ENCODE data around the gene DHRSX. TPM values are rescaled to one million over a fixed set of nuclear protein-coding genes. Genes with fewer than 3 reads are reported as not detected.
"Not testable (repeated sequence)": the region's sequence is repeated elsewhere in the genome, so short reads cannot be mapped to it uniquely, and the experiment has no call there.

The DHRSX gene
- total RNA-seq, 1 donor from 2014 or later = 30.4 TPM

- Mint-ChIP-seq H3K4me1 (ENCODE audit: low read depth, unreplicated experiment) (peaks cover 5% of the 10 kb centered on the region), H3K27ac (ENCODE audit: unreplicated experiment) (no peak overlapping the region), H3K36me3 (ENCODE audit: low read depth, unreplicated experiment) (peaks cover 11% of the 10 kb centered on the region), H3K27me3 (ENCODE audit: low read depth, unreplicated experiment) (no peaks in the 10 kb centered on the region), H3K9me3 (ENCODE audit: unreplicated experiment) (peaks cover 6% of the 10 kb centered on the region), H3K4me3 (ENCODE audit: unreplicated experiment) (no peak overlapping the region)
- no peak overlapping the region for H3K4me2 ChIP-seq (ENCODE audit: low read length)
- H3K27ac ChIP-seq (ENCODE audit: low read depth, low read length) = no peak overlapping the region
- no peaks in the 10 kb centered on the region for H3K27me3 ChIP-seq (ENCODE audit: insufficient read depth, low read length)
- no peaks in the 10 kb centered on the region for H3K79me2 ChIP-seq (ENCODE audit: insufficient read depth, low read length)
- DNase-seq (ENCODE audit: low read depth) (no peak), FAIRE-seq (no peak)
- no peaks in the 10 kb centered on the region for H3K4me1 ChIP-seq (ENCODE audit: insufficient read depth, low read length)
- no peak overlapping the region for H3K9ac ChIP-seq (ENCODE audit: low read length)
- H3K36me3 ChIP-seq (ENCODE audit: insufficient read depth, low read length) = no peaks in the 10 kb centered on the region
- H4K20me1 ChIP-seq (ENCODE audit: insufficient read depth, low read length) = peaks cover 12% of the 10 kb centered on the region
- no peaks in the 10 kb centered on the region for H3K9me3 ChIP-seq (ENCODE audit: insufficient read depth, low read depth, low read length)
- no peak overlapping the region for H3K4me3 ChIP-seq (ENCODE audit: insufficient read depth, low read depth, low read length)
- H2AFZ ChIP-seq (ENCODE audit: low read depth, low read length) = no peak overlapping the region
- TF ChIP-seq EZH2 (IDR thresholded peaks at IDR 0.05; ENCODE audit: insufficient read depth, low read length) (no peak), CTCF (IDR thresholded peaks at IDR 0.05; ENCODE audit: insufficient read depth, low read depth, low read length) (no peak)
These were observed 234.1 kb downstream of the DHRSX start for GRCh38 chrX:2266445-2267349.

- H3K36me3 ChIP-seq (ENCODE audit: insufficient read depth, low read length); H3K9ac ChIP-seq (ENCODE audit: low read length); FAIRE-seq; H3K4me1 ChIP-seq (ENCODE audit: insufficient read depth, low read length); H3K4me3 Mint-ChIP-seq (ENCODE audit: unreplicated experiment); H3K27ac ChIP-seq (ENCODE audit: low read depth, low read length); H3K27ac Mint-ChIP-seq (ENCODE audit: unreplicated experiment); H2AFZ ChIP-seq (ENCODE audit: low read depth, low read length); H3K4me2 ChIP-seq (ENCODE audit: low read length); H3K4me1 Mint-ChIP-seq (ENCODE audit: low read depth, unreplicated experiment); H3K27me3 Mint-ChIP-seq (ENCODE audit: low read depth, unreplicated experiment); H3K79me2 ChIP-seq (ENCODE audit: insufficient read depth, low read length); H3K27me3 ChIP-seq (ENCODE audit: insufficient read depth, low read length); H3K9me3 ChIP-seq (ENCODE audit: insufficient read depth, low read depth, low read length); H3K4me3 ChIP-seq (ENCODE audit: insufficient read depth, low read depth, low read length); DNase-seq (ENCODE audit: low read depth); H3K9me3 Mint-ChIP-seq (ENCODE audit: unreplicated experiment): not testable (repeated sequence)
- H4K20me1 ChIP-seq (ENCODE audit: insufficient read depth, low read length) = peaks cover 12% of the 10 kb centered on the region
- H3K36me3 Mint-ChIP-seq (ENCODE audit: low read depth, unreplicated experiment) = peaks cover 11% of the 10 kb centered on the region
These were observed 234.9 kb downstream of the DHRSX start for GRCh38 chrX:2265658-2266444.

- H3K79me2 ChIP-seq (ENCODE audit: insufficient read depth, low read length) = no peaks in the 10 kb centered on the region
- no peak overlapping the region for H3K9ac ChIP-seq (ENCODE audit: low read length)
- no peaks in the 10 kb centered on the region for H3K27me3 Mint-ChIP-seq (ENCODE audit: low read depth, unreplicated experiment)
- H3K4me3 ChIP-seq (ENCODE audit: insufficient read depth, low read depth, low read length) = no peak overlapping the region
- no peak overlapping the region for H3K27ac ChIP-seq (ENCODE audit: low read depth, low read length)
- H4K20me1 ChIP-seq (ENCODE audit: insufficient read depth, low read length) = peaks cover 12% of the 10 kb centered on the region
- FAIRE-seq (no peak), DNase-seq (ENCODE audit: low read depth) (no peak)
- no peak overlapping the region for H3K27ac Mint-ChIP-seq (ENCODE audit: unreplicated experiment)
- H3K4me1 ChIP-seq (ENCODE audit: insufficient read depth, low read length) = no peaks in the 10 kb centered on the region
- no peak overlapping the region for H2AFZ ChIP-seq (ENCODE audit: low read depth, low read length)
- no peak overlapping the region for H3K4me2 ChIP-seq (ENCODE audit: low read length)
- H3K4me3 Mint-ChIP-seq (ENCODE audit: unreplicated experiment) = no peak overlapping the region
- H3K36me3 Mint-ChIP-seq (ENCODE audit: low read depth, unreplicated experiment) = peaks cover 6% of the 10 kb centered on the region
- TF ChIP-seq EZH2 (IDR thresholded peaks at IDR 0.05; ENCODE audit: insufficient read depth, low read length) (no peak), CTCF (IDR thresholded peaks at IDR 0.05; ENCODE audit: insufficient read depth, low read depth, low read length) (no peak)
- H3K36me3 ChIP-seq (ENCODE audit: insufficient read depth, low read length) = no peaks in the 10 kb centered on the region
- H3K27me3 ChIP-seq (ENCODE audit: insufficient read depth, low read length) = no peaks in the 10 kb centered on the region
- no peaks in the 10 kb centered on the region for H3K9me3 ChIP-seq (ENCODE audit: insufficient read depth, low read depth, low read length)
- H3K9me3 Mint-ChIP-seq (ENCODE audit: unreplicated experiment) = no peaks in the 10 kb centered on the region
- H3K4me1 Mint-ChIP-seq (ENCODE audit: low read depth, unreplicated experiment) = peaks cover 6% of the 10 kb centered on the region
These were observed 236.4 kb downstream of the DHRSX start for GRCh38 chrX:2264179-2265030.
